Skeletal muscle cell (primary cell): ENCODE results near the gene RAB7A.
A peak's percentile ranks its signal among the peaks of the same experiment; 100 is the strongest.

Experiments used
- DNase-seq: peaks from one replicate; pipeline ENCODE4 v3.0.0-alpha.2; 2010; ENCODE audit warnings: low read depth
- H3K4me3 ChIP-seq: 2 replicates; pipeline ENCODE4 v1.5.1; 2011; ENCODE audit warnings: low read depth, mild to moderate bottlenecking, control low read depth, low read length, moderate library complexity

RAB7A gene

GRCh38 chr3:128841926-128842920 is 116.2 kb downstream of the RAB7A start:
- no peak for DNase-seq
- no peak overlapping the region for H3K4me3 ChIP-seq

- DNase-seq, result no peak
- no peak overlapping the region for H3K4me3 ChIP-seq
Observed at GRCh38 chr3:128844502-128844901, 118.5 kb downstream of the RAB7A start.

- no peak for DNase-seq
- peak overlapping the region; percentile 42 for H3K4me3 ChIP-seq
Observed at GRCh38 chr3:128845119-128845777, 119.3 kb downstream of the RAB7A start.

GRCh38 chr3:128845778-128846485 is 119.9 kb downstream of the RAB7A start:
- no peak for DNase-seq
- peak overlapping the region; percentile 42 for H3K4me3 ChIP-seq

GRCh38 chr3:128846486-128846891 is 120.5 kb downstream of the RAB7A start:
- H3K4me3 ChIP-seq, result no peak overlapping the region
- no peak for DNase-seq

GRCh38 chr3:128847666-128848370 is 121.8 kb downstream of the RAB7A start:
- DNase-seq, result no peak
- H3K4me3 ChIP-seq, result no peak overlapping the region

- no peak overlapping the region for H3K4me3 ChIP-seq
- DNase-seq, result no peak
Observed at GRCh38 chr3:128848936-128849335, 123.0 kb downstream of the RAB7A start.

- DNase-seq, result no peak
- no peak overlapping the region for H3K4me3 ChIP-seq
Observed at GRCh38 chr3:128849911-128850455, 124.0 kb downstream of the RAB7A start.

- DNase-seq, result no peak
- H3K4me3 ChIP-seq, result no peak overlapping the region
Observed at GRCh38 chr3:128850544-128850943, 124.6 kb downstream of the RAB7A start.

- H3K4me3 ChIP-seq, result no peak overlapping the region
- DNase-seq, result no peak
Observed at GRCh38 chr3:128851601-128852000, 125.6 kb downstream of the RAB7A start.

- H3K4me3 ChIP-seq, result no peak overlapping the region
- no peak for DNase-seq
Observed at GRCh38 chr3:128853826-128854225, 127.8 kb downstream of the RAB7A start.

- no peak overlapping the region for H3K4me3 ChIP-seq
- DNase-seq, result no peak
Observed at GRCh38 chr3:128854475-128854874, 128.5 kb downstream of the RAB7A start.

GRCh38 chr3:128855569-128855968 is 129.6 kb downstream of the RAB7A start:
- no peak for DNase-seq
- no peak overlapping the region for H3K4me3 ChIP-seq

GRCh38 chr3:128858167-128858566 is 132.2 kb downstream of the RAB7A start:
- no peak overlapping the region for H3K4me3 ChIP-seq
- DNase-seq, result no peak

- no peak overlapping the region for H3K4me3 ChIP-seq
- no peak for DNase-seq
Observed at GRCh38 chr3:128859630-128860029, 133.6 kb downstream of the RAB7A start.

GRCh38 chr3:128861491-128861890 is 135.5 kb downstream of the RAB7A start:
- DNase-seq, result no peak
- H3K4me3 ChIP-seq, result no peak overlapping the region

- DNase-seq, result no peak
- no peak overlapping the region for H3K4me3 ChIP-seq
Observed at GRCh38 chr3:128863560-128863959, 137.6 kb downstream of the RAB7A start.
